Hematopoietic multipotent progenitor cell treated with erythropoietin and hydrocortisone succinate and interleukin-3 and kit ligand, for 4 days (in vitro differentiated cells): ENCODE data around the gene CCN2.

ENCODE experiments used
- DNase-seq: peaks from one replicate; pipeline ENCODE4 v3.0.0-alpha.2; 2015

CCN2 gene

DNA sequence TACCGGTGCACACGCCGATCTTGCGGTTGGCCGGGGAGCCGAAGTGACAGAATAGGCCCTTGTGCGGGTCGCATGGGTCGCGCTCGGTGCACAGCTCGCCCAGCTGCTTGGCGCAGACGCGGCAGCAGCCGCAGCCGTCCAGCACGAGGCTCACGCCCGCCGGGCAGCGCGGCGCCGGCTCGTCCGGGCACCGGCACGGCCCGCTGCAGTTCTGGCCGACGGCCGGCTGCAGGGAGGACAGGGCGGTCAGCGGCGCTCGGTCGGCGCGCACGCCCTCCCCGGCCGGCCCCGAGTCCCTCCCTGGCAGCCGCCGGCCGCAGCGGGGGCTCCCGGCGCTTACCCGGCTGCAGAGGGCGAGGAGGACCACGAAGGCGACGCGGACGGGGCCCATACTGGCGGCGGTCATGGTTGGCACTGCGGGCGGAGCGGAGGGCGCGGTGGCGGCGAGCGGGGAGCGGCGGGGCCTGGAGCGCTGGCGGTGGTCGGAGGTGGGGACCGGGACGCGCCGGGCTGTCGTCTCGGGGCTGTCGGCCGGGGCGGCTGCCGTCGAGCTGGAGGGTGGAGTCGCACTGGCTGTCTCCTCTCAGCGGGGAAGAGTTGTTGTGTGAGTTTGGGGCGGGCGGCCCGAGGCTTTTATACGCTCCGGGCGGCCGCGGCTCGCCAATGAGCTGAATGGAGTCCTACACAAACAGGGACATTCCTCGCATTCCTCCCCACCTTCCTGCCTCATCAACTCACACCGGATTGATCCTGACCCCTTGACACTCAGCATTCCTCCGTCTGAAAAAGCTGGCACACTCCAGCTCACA lies at the start of gene CCN2:
Gene CCN2 (minus strand): TSS at position 606 of the 809 bp plus-strand sequence. CDS start 200 bp downstream, at position 406.
- peak; percentile 42 for DNase-seq

DNA sequence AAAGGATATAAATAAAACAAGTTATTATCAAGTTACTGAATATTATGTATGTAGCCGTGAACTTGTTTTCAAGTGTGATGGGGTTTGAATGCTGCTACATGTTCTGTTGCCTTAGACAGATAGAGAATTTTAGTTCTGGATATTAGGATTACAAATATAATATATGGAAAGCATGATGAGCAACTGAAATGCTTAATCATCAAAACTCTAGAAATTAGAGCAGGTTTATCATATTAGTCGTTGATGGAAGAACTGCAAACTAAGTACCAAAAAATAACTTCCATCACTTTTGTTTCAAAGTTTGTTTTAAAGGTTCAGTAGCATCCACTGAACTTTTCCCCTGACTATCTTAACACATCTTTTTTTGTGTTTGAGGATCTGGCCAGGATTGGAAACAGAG lies 49.1 kb upstream of the CCN2 start:
- DNase-seq, result no peak

- DNase-seq, result no peak
Measured at GRCh38 chr6:131999545-132000146, 48.5 kb upstream of the CCN2 start.

GRCh38 chr6:131998255-131998982 lies 47.2 kb upstream of the CCN2 start:
- DNase-seq, result no peak

DNA sequence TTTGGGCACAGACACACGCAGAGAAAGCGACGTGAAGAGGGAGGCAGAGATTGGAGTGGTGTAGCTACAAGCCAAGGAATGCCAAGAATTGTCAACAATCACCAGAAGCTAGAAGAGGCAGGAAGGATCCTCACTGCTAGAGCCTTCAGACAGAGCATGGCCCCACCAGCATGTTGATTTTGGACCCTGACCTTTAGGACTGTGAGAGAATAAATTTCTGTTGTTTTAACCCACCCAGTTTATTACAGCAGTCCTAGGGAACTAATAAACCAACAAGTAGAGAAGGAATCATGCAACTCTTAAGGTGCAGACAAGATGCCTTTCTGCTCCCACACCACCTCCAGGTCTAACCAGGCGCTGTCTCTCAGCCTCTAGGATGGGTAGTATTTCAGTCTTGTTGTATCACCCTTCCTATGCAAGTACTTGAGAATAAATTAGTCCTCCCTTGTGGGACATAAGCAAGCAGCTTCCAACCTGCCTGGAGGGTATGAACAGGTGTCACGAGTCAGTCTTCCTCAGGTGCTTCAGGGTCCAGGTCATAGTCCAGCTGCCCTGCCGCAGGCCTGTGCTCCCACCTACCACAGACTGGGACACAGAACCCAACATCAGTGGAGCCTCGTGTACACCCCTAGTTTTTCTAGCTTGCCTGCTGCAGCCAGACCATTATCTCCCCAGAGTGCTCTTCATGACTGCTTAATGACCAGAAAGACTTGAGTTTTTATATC lies 46.4 kb upstream of the CCN2 start:
- DNase-seq, result no peak

DNA sequence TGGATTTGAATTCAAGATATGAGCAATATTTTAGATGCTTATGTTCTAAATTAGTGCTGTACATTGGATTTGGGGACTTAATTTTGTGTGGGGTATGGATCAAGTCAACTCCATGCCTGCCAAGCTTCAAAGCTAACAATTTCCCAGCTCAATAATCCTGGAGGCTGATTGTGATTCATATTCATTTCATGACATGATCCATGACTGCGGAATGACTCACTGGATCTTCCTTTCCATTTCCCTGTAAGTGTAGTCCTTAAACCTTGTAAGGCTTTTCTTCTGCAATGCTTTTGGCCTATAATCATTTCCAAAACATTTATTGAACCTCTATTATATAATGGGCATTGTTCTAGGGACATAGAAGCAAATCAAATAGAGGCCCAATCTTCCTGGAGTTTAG lies 44.7 kb upstream of the CCN2 start:
- DNase-seq, result no peak

GRCh38 chr6:131992557-131992956 lies 41.4 kb upstream of the CCN2 start:
- DNase-seq, result no peak

DNA sequence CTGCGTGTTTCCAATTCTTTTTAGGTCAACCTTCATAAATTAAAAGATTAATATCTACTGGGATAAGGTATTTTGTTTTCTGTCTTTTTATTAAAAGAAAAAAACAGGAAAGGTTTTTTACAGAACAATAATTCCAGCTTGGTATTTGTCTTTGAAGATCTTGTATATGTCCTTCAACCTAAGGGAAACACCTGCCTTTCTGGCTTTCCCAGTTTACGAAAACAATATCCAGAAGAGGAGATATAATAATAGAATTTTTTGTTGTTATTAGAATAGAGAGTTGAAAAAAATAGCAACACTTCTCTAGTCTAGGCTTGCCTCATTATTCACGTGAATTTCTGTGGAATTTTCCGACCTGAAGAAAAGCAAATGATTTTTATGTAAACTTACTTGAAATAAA lies 37.9 kb upstream of the CCN2 start:
- no peak for DNase-seq

GRCh38 chr6:131982740-131983259 lies 31.6 kb upstream of the CCN2 start:
- DNase-seq, result no peak

GRCh38 chr6:131981624-131981978 lies 30.4 kb upstream of the CCN2 start:
- no peak for DNase-seq

GRCh38 chr6:131980791-131981623 lies 29.8 kb upstream of the CCN2 start:
- no peak for DNase-seq

GRCh38 chr6:131980338-131980790 lies 29.2 kb upstream of the CCN2 start:
- DNase-seq, result no peak

- DNase-seq, result no peak
Measured at GRCh38 chr6:131979515-131980337, 28.6 kb upstream of the CCN2 start.

- DNase-seq, result no peak
Measured at GRCh38 chr6:131978522-131978921, 27.4 kb upstream of the CCN2 start.

DNA sequence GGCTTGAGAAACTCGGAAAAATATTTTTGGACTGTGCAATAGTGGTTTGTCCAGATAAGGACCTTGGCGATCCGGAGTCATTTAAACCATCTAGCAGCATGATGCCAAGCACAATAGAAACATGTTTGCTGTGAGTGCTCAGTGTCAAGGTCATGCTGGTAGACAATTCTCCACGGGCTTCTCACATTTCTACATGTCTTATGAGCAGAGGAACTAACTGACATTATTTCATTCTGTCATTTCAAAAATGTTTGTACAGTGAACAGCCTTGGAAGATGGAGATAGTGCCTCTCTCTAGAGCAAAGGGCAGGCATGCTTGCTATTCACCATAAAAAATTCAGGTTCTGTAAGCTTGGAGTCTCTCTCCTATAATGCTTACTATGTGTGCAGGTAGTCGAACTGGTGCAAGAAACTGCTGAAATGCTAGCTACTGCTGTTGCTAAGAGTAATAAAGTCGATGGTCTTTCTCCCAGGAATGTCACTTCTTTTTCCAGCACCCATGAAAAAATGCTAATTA lies 25.4 kb upstream of the CCN2 start:
- DNase-seq, result no peak

GRCh38 chr6:131972741-131973140 lies 21.6 kb upstream of the CCN2 start:
- no peak for DNase-seq

- DNase-seq, result no peak
Measured at GRCh38 chr6:131970076-131970859, 19.1 kb upstream of the CCN2 start.

- DNase-seq, result no peak
Measured at GRCh38 chr6:131968656-131969055, 17.5 kb upstream of the CCN2 start.

- no peak for DNase-seq
Measured at GRCh38 chr6:131967948-131968347, 16.8 kb upstream of the CCN2 start.

DNA sequence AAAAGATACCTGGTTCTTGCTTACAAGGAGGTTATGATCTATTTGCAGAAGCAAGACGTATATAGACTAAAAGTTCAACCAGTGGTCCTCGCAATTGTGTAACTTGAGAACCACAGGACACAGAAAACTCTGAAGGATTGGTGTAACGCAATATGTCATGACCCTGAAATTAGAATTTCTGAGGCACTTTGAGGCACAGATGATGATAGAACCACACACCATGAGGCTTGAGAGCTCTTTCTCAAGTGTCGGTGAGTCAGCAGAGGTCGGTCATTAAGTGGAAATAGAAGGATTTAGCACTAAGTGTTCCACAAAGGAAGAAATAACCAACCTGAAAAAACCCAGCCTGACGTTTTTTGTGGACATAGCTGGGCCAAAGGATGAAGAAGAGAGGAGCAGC lies 15.3 kb upstream of the CCN2 start:
- no peak for DNase-seq
